Measurements from ENCODE around the gene C5orf24.

DNA sequence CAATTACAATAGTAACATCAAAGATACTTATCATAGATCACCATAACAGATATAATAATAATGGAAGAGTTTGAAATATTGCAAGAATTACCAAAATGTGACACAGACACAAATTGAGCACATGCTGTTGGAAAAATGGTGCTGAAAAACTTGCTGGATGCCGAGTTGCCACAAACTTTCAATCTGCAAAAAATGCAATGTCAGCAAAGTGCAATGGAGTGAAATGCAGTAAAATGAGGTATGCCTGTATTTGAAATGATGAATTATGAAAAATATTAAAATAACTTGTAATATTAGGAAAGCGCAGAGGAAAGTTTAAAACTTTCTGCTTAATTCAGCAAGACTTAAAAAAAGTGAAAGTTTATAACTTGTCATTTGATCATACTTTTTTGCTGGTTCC is 47.2 kb downstream of the C5orf24 start:
- TF ChIP-seq, protein P1, sequence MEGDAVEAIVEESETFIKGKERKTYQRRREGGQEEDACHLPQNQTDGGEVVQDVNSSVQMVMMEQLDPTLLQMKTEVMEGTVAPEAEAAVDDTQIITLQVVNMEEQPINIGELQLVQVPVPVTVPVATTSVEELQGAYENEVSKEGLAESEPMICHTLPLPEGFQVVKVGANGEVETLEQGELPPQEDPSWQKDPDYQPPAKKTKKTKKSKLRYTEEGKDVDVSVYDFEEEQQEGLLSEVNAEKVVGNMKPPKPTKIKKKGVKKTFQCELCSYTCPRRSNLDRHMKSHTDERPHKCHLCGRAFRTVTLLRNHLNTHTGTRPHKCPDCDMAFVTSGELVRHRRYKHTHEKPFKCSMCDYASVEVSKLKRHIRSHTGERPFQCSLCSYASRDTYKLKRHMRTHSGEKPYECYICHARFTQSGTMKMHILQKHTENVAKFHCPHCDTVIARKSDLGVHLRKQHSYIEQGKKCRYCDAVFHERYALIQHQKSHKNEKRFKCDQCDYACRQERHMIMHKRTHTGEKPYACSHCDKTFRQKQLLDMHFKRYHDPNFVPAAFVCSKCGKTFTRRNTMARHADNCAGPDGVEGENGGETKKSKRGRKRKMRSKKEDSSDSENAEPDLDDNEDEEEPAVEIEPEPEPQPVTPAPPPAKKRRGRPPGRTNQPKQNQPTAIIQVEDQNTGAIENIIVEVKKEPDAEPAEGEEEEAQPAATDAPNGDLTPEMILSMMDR (conservative IDR thresholded peaks at IDR 0.05; ENCODE audit: low read depth, low read length), result no peak
- no peak for TF ChIP-seq EZH2 (IDR thresholded peaks at IDR 0.05; ENCODE audit: borderline replicate concordance, low read depth, low read length, poor library complexity, severe bottlenecking)

Data from A673 (cell line).